Measurements from ENCODE around the gene MCAM. TPM values are rescaled to one million over a fixed set of nuclear protein-coding genes. Genes with fewer than 3 reads are reported as not detected.

Gene MCAM
- total and polyA plus RNA-seq, 2 of the 8 experiments (the other 6 are each of a cell fraction or from before 2014, with no cell fraction given): 22.4 to 32.2 TPM

GRCh38 chr11:119323532-119324033 lies 6.7 kb upstream of the MCAM start (continued):
- TF ChIP-seq RAD21 (IDR thresholded peaks at IDR 0.05 in 1 of 2, conservative IDR thresholded peaks at IDR 0.05 in 1 of 2; ENCODE audit: low read depth in 2 of 2, low read length in 2 of 2): peak; percentile 78 to 82
- peak; percentile 71; the same call in 1 of the 2 replicates for TF ChIP-seq ATF2 (IDR thresholded peaks at IDR 0.05; ENCODE audit: low read length)
- TF ChIP-seq CREB1 (IDR thresholded peaks at IDR 0.05): no peak
- TF ChIP-seq SUZ12 (IDR thresholded peaks at IDR 0.05; ENCODE audit: low read length): no peak
